PC-9 (cell line): ENCODE measurements around the gene GUCA2B. TPM values are rescaled to one million over a fixed set of nuclear protein-coding genes. Genes with fewer than 3 reads are reported as not detected.
A peak's percentile ranks its signal among the peaks of the same experiment; 100 is the strongest.

Experiments used
- BruUV-seq: library from RNA; stranded (reverse); fragments of 400-500 nt; replicated peaks from 2 replicates; lab custom pipeline; 2021; lab: Mats Ljungman, UMichigan
- CTCF ChIA-PET: fragments of 300-600 bp; sonication (Branson Sonifier 250); formaldehyde crosslinking; loops from one replicate; lab custom pipeline; 2022; ENCODE audit warnings: antibody characterized with exemption; lab: Charles Lee
- POLR2A ChIA-PET: fragments of 300-600 bp; sonication (Branson Sonifier 250); formaldehyde crosslinking; loops from one replicate; lab custom pipeline; 2022; ENCODE audit warnings: antibody characterized with exemption; ENCODE audit not compliant: unreplicated experiment; lab: Charles Lee
- DNase-seq, 2 experiments: peaks; one replicate each; pipeline versions ENCODE4 v3.0.0 to v3.0.0-alpha.2; 2015 to 2022; ENCODE audit warnings: mixed read lengths in 1 of 2
- H2AFZ ChIP-seq: fragments of 200-600 bp; sonication (generic); 2 replicates; pipeline ENCODE4 v1.8.1; 2017; ENCODE audit warnings: antibody characterized with exemption
- H3F3A ChIP-seq: fragments of 200-600 bp; sonication (generic); 2 replicates; pipeline ENCODE4 v1.8.1; 2017; ENCODE audit warnings: antibody characterized with exemption, mild to moderate bottlenecking, low read depth; ENCODE audit not compliant: insufficient read depth
- H3K27ac ChIP-seq: fragments of 200-600 bp; sonication (generic); 2 replicates; pipeline ENCODE4 v1.6.1; 2016; ENCODE audit warnings: mixed run types
- H3K27me3 ChIP-seq: fragments of 200-600 bp; sonication (generic); 2 replicates; pipeline ENCODE4 v1.6.1; 2016; ENCODE audit warnings: low read depth, mixed run types; ENCODE audit not compliant: insufficient read depth
- H3K36me3 ChIP-seq: fragments of 200-600 bp; sonication (generic); 2 replicates; pipeline ENCODE4 v1.6.1; 2016; ENCODE audit warnings: low read depth, mixed run types
- H3K4me1 ChIP-seq: fragments of 200-600 bp; sonication (generic); replicated peaks from 2 replicates; pipeline ENCODE4 v1.6.1; 2016; ENCODE audit warnings: mixed run types; ENCODE audit not compliant: insufficient read depth
- H3K4me2 ChIP-seq: fragments of 200-600 bp; sonication (generic); 2 replicates; pipeline ENCODE4 v1.6.1; 2017; ENCODE audit warnings: mixed run types
- H3K4me3 ChIP-seq: fragments of 200-600 bp; sonication (generic); 2 replicates; pipeline ENCODE4 v1.6.1; 2016; ENCODE audit warnings: mixed run types
- H3K79me2 ChIP-seq: fragments of 200-600 bp; sonication (generic); 2 replicates; pipeline ENCODE4 v1.6.1; 2017; ENCODE audit warnings: low read depth, mixed run types
- H3K9me2 ChIP-seq: fragments of 200-600 bp; sonication (generic); 2 replicates; pipeline ENCODE4 v1.8.1; 2017; ENCODE audit warnings: mild to moderate bottlenecking; ENCODE audit not compliant: insufficient read depth
- H3K9me3 ChIP-seq: fragments of 200-600 bp; sonication (generic); 2 replicates; pipeline ENCODE4 v1.8.1; 2016; ENCODE audit warnings: low read depth; ENCODE audit not compliant: insufficient read depth
- H4K20me1 ChIP-seq: fragments of 200-600 bp; sonication (generic); 2 replicates; pipeline ENCODE4 v1.8.1; 2017; ENCODE audit not compliant: insufficient read depth
- EZH2 ChIP-seq: fragments of 200-600 bp; sonication (generic); IDR thresholded peaks from 2 replicates; pipeline ENCODE4 v1.8.0; 2017; ENCODE audit warnings: antibody characterized with exemption, low read depth
- intact Hi-C: fragments of 100-400 bp; cut with micrococcal nuclease; formaldehyde crosslinking; loops from one replicate; pipeline ENCODE4 v1.10.0; 2022; ENCODE audit not compliant: unreplicated experiment
- total RNA-seq: library from RNA; stranded (reverse); gene quantifications from 2 replicates; pipeline ENCODE4 v1.2.3, GENCODE V29; 2021
- TF ChIP-seq, protein P1 (sequence below): fragments of 200-600 bp; sonication (generic); conservative IDR thresholded peaks from 2 replicates; pipeline ENCODE4 v1.6.1; 2017; ENCODE audit warnings: mixed run types, antibody characterized with exemption, mild to moderate bottlenecking, moderate library complexity

The GUCA2B gene
- total RNA-seq, 1 experiment from 2014 or later = not detected

DNA sequence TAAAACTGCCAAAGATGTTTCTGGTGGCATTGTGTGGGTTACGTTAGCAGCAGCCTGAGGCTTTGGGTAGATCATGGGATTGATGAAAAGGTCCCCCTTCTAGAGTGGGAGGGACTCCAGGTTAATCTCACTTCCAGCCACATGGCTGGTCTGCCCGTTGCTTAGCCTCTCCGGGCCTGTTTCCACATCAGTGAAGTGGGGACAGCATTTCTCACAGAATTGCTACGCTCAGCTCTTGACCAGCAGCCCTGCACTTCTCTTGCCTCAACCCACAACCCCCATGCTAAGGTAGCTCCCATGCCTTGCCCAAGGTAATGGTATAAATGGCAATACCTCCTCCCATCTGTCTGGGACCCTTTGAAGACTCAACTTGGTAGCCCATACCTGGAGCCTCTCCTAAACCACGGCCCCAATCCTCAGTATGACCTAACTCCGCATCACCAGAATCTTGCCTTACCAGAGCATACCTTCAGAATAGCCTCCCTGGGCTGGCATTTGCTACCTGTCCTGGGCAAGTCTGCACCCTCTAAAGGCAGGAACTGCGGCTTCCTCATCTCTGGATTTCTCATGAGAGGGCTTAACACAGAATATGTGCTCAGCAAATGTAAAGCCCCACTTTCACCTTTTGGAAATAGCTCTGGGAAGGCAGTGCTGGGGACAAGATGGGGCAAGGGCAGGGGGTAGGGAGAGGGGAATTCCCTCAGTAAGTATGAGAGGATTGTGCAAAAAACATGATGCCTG, 22.3 kb downstream of the GUCA2B start:
- DNase-seq = no peak
- no peak overlapping the region for H2AFZ ChIP-seq
- H4K20me1 ChIP-seq = 0 out of 2 replicates have a peak, but pooled peaks cover 3% of the 10 kb centered on the region
- H3K4me3 ChIP-seq = no peak overlapping the region
- H3K4me1 ChIP-seq = peaks cover 26% of the 10 kb centered on the region
- no peaks in the 10 kb centered on the region for H3K27me3 ChIP-seq
- H3K36me3 ChIP-seq = no peaks in the 10 kb centered on the region
- no peaks in the 10 kb centered on the region; the same call in 1 of the 2 replicates for H3K79me2 ChIP-seq
- intact Hi-C loops = loop anchor here (10.0 kb wide), 1 partner anchor 279 kb away; the partner anchor contains the start of genes PPCS and ZMYND12
- ChIA-PET CTCF (no interaction called here), POLR2A (interaction anchor here (0.6 kb wide), 1 partner anchor 9 kb away, joined by 5 read pairs; no protein-coding TSS in a partner anchor)
- no TSS peak for BruUV-seq
- TF ChIP-seq EZH2 = no peak
- TF ChIP-seq, protein P1, sequence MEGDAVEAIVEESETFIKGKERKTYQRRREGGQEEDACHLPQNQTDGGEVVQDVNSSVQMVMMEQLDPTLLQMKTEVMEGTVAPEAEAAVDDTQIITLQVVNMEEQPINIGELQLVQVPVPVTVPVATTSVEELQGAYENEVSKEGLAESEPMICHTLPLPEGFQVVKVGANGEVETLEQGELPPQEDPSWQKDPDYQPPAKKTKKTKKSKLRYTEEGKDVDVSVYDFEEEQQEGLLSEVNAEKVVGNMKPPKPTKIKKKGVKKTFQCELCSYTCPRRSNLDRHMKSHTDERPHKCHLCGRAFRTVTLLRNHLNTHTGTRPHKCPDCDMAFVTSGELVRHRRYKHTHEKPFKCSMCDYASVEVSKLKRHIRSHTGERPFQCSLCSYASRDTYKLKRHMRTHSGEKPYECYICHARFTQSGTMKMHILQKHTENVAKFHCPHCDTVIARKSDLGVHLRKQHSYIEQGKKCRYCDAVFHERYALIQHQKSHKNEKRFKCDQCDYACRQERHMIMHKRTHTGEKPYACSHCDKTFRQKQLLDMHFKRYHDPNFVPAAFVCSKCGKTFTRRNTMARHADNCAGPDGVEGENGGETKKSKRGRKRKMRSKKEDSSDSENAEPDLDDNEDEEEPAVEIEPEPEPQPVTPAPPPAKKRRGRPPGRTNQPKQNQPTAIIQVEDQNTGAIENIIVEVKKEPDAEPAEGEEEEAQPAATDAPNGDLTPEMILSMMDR = no peak
- no peaks in the 10 kb centered on the region for H3K9me2 ChIP-seq
- H3K4me2 ChIP-seq = no peak overlapping the region
- 0 out of 2 replicates have a peak overlapping the region, but pooled peaks have one; percentile 6 for H3K27ac ChIP-seq
- no peaks in the 10 kb centered on the region for H3K9me3 ChIP-seq
- peaks cover 44% of the 10 kb centered on the region for H3F3A ChIP-seq

DNA sequence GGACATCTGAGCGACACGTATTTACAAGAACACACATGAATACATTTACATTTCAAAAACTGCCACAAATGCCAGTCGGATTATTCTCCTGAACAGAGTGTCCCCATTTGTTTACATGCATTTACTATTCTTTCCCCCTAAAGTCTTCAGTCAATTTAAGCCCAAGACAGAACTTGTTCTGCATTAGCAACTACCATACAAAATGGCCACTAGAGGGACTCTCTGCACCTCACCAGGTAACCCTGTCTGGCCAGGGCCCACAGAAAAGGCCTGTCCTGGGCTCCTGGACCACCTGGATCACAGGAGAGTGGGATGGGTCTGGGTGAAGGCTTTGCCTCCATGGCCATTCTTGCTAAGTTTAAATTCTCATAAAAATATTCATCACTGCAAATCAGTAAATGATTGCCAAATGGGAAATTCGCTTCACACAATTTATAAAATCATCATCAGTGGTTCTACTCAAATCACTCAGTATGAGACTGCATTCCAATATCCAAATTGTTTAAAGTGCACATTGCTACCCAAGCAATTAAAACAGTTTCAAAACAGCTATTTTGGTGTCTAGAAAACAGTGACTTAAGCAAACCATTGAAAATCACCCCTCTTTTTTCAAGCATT, 23.8 kb downstream of the GUCA2B start:
- 0 out of 2 replicates have a peak, but pooled peaks cover 3% of the 10 kb centered on the region for H4K20me1 ChIP-seq
- H3K4me2 ChIP-seq = no peak overlapping the region
- no peaks in the 10 kb centered on the region for H3K9me3 ChIP-seq
- TF ChIP-seq, protein P1 = peak; percentile 94
- no peak for TF ChIP-seq EZH2
- peak in 1 of 2 experiments; percentile 44 for DNase-seq
- no peaks in the 10 kb centered on the region; the same call in 1 of the 2 replicates for H3K79me2 ChIP-seq
- ChIA-PET CTCF (interaction anchor here (0.5 to 0.8 kb wide), 2 partner anchors 157 to 322 kb away, joined by 3 read pairs; no protein-coding TSS in a partner anchor), POLR2A (interaction anchor here (0.6 kb wide), 1 partner anchor 662 kb away, joined by 5 read pairs; no protein-coding TSS in a partner anchor)
- H3K27me3 ChIP-seq = no peaks in the 10 kb centered on the region
- peaks cover 2% of the 10 kb centered on the region for H3K36me3 ChIP-seq
- H3K27ac ChIP-seq = no peak overlapping the region
- peaks cover 50% of the 10 kb centered on the region for H3F3A ChIP-seq
- H3K4me3 ChIP-seq = no peak overlapping the region
- intact Hi-C loops = loop anchor here (1.0 to 10.0 kb wide), 2 partner anchors 158 to 278 kb away; partner anchors contain the start of genes FOXJ3, PPCS and ZMYND12
- H2AFZ ChIP-seq = no peak overlapping the region
- H3K4me1 ChIP-seq = peaks cover 19% of the 10 kb centered on the region
- H3K9me2 ChIP-seq = no peaks in the 10 kb centered on the region
- BruUV-seq = no TSS peak

DNA sequence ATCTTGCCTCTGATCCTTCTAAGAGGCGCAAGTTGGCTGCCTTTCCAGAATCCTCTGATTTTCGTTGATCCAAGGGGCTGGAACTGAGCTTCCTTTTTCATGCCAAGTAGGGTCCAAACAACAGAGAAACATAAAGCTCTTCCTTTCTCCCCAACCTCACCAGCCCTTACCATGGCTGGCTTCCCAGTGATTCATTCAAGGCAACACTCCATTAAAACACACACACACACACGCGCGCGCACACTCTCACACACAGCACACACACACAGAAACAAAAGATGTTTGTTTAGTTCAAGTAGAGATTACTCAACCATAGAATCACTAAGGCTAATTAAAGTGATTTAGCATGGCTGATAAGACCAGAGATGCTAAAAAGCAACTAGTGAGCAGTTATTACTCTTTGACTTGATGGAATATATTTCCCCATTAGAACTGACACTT, 24.4 kb downstream of the GUCA2B start:
- no peaks in the 10 kb centered on the region; the same call in 1 of the 2 replicates for H3K79me2 ChIP-seq
- no peaks in the 10 kb centered on the region for H3K9me2 ChIP-seq
- H4K20me1 ChIP-seq = 0 out of 2 replicates have a peak, but pooled peaks cover 3% of the 10 kb centered on the region
- H3K9me3 ChIP-seq = no peaks in the 10 kb centered on the region
- H3K27me3 ChIP-seq = no peaks in the 10 kb centered on the region
- ChIA-PET POLR2A (interaction anchor here (0.6 kb wide), 1 partner anchor 663 kb away, joined by 5 read pairs; no protein-coding TSS in a partner anchor), CTCF (interaction anchor here (0.5 to 0.8 kb wide), 2 partner anchors 157 to 322 kb away, joined by 3 read pairs; no protein-coding TSS in a partner anchor)
- no peak for DNase-seq
- peaks cover 4% of the 10 kb centered on the region for H3K36me3 ChIP-seq
- no peak overlapping the region for H3K4me2 ChIP-seq
- intact Hi-C loops = loop anchor here (1.0 to 10.0 kb wide), 2 partner anchors 158 to 277 kb away; partner anchors contain the start of genes FOXJ3, PPCS and ZMYND12
- TF ChIP-seq EZH2 = no peak
- TF ChIP-seq, protein P1 = no peak
- peaks cover 52% of the 10 kb centered on the region for H3F3A ChIP-seq
- H2AFZ ChIP-seq = no peak overlapping the region
- H3K4me3 ChIP-seq = no peak overlapping the region
- no TSS peak for BruUV-seq
- no peak overlapping the region for H3K27ac ChIP-seq
- peaks cover 19% of the 10 kb centered on the region for H3K4me1 ChIP-seq
